H1 (cell line): Measurements from ENCODE around the gene TMEM140.

Experiments used
- BACH1 ChIP-seq: IDR thresholded peaks from 2 replicates; pipeline ENCODE4 v1.6.1; 2012; ENCODE audit warnings: low read length, improper control_type of control experiment
- CTCF ChIP-seq, 3 experiments: IDR thresholded peaks; 1 replicate in 2 of 3; 2 replicates in 1 of 3; pipeline versions ENCODE4 v1.5.1 to v1.6.1; 2011; ENCODE audit warnings: low read length in 3 of 3, mild to moderate bottlenecking in 3 of 3, inconsistent platforms in 2 of 3, low read depth in 1 of 3, moderate library complexity in 1 of 3; ENCODE audit not compliant: insufficient read depth in 1 of 3; ENCODE audit errors: control extremely low read depth in 1 of 3
- EZH2 ChIP-seq: fragments of 200-600 bp; sonication (generic); IDR thresholded peaks from 2 replicates; pipeline ENCODE4 v1.7.1; 2012; ENCODE audit warnings: low read depth, mild to moderate bottlenecking, moderate library complexity, low read length, inconsistent platforms; ENCODE audit not compliant: severe bottlenecking
- MAFK ChIP-seq: IDR thresholded peaks from 2 replicates; pipeline ENCODE4 v1.6.1; 2012; ENCODE audit warnings: low read depth, mild to moderate bottlenecking, improper control_type of control experiment, low read length
- MAX ChIP-seq: IDR thresholded peaks from 2 replicates; pipeline ENCODE4 v1.6.1; 2012; ENCODE audit warnings: inconsistent platforms
- PHF8 ChIP-seq: fragments of 200-600 bp; sonication (generic); conservative IDR thresholded peaks from 2 replicates; pipeline ENCODE4 v1.7.1; 2012; ENCODE audit warnings: low read depth, mild to moderate bottlenecking, inconsistent platforms, low read length, moderate library complexity
- POLR2A ChIP-seq, 2 experiments: IDR thresholded peaks; 1 replicate in 1 of 2; 2 replicates in 1 of 2; pipeline ENCODE4 v1.6.1; 2011; ENCODE audit warnings: low read depth in 2 of 2, low read length in 2 of 2, mild to moderate bottlenecking in 2 of 2; ENCODE audit errors: control extremely low read depth in 1 of 2
- POLR2AphosphoS5 ChIP-seq: IDR thresholded peaks from 2 replicates; pipeline ENCODE4 v1.6.1; 2011; ENCODE audit warnings: low read depth, low read length
- RFX5 ChIP-seq: IDR thresholded peaks from 2 replicates; pipeline ENCODE4 v1.6.1; 2011; ENCODE audit warnings: low read depth, low read length, improper control_type of control experiment, borderline replicate concordance
- SRF ChIP-seq: IDR thresholded peaks from 2 replicates; pipeline ENCODE4 v1.6.1; 2011; ENCODE audit warnings: mild to moderate bottlenecking, low read depth, low read length, moderate library complexity
- TAF1 ChIP-seq: IDR thresholded peaks from 2 replicates; pipeline ENCODE4 v1.6.1; 2011; ENCODE audit warnings: mild to moderate bottlenecking, low read depth, low read length
- TBP ChIP-seq: IDR thresholded peaks from 2 replicates; pipeline ENCODE4 v1.6.1; 2011; ENCODE audit warnings: low read depth, low read length, improper control_type of control experiment
- TCF12 ChIP-seq: IDR thresholded peaks from 2 replicates; pipeline ENCODE4 v1.6.1; 2011; ENCODE audit warnings: low read depth, mild to moderate bottlenecking, low read length
- YY1 ChIP-seq: IDR thresholded peaks from 2 replicates; pipeline ENCODE4 v1.6.1; 2011; ENCODE audit warnings: low read depth, mild to moderate bottlenecking, low read length

- TF ChIP-seq TAF1 (no peak), RFX5 (no peak), CTCF (IDR thresholded peaks at IDR 0.05; ENCODE audit: control extremely low read depth in 1 of 3, insufficient read depth in 1 of 3, low read depth in 1 of 3, low read length in 3 of 3) (no peak), MAX (no peak), POLR2A (IDR thresholded peaks at IDR 0.05; ENCODE audit: control extremely low read depth in 1 of 2, low read depth in 2 of 2, low read length in 2 of 2) (no peak), EZH2 (no peak), POLR2AphosphoS5 (no peak), YY1 (no peak), PHF8 (no peak), TCF12 (no peak), MAFK (no peak), SRF (no peak), BACH1 (no peak), TBP (no peak)
Observed at GRCh38 chr7:135189961-135190360, 42.1 kb downstream of the TMEM140 start.
